HepG2 (cell line): ENCODE data around the gene PRR36. TPM values are rescaled to one million over a fixed set of nuclear protein-coding genes. Genes with fewer than 3 reads are reported as not detected.
A peak's percentile ranks its signal among the peaks of the same experiment; 100 is the strongest.

Experiments
- FOXM1 ChIP-seq: sonication (generic); formaldehyde crosslinking; IDR thresholded peaks from 2 replicates; pipeline ENCODE4 v1.5.0; 2020; ENCODE audit warnings: missing genetic modification reagents
- JARID2 ChIP-seq: sonication (generic); formaldehyde crosslinking; IDR thresholded peaks from 2 replicates; pipeline ENCODE4 v1.8.1; 2023; ENCODE audit warnings: missing genetic modification reagents, inconsistent platforms; ENCODE audit not compliant: insufficient replicate concordance
- JUN ChIP-seq: sonication (generic); formaldehyde crosslinking; IDR thresholded peaks from 2 replicates; pipeline ENCODE4 v1.4.0; 2020; ENCODE audit warnings: mild to moderate bottlenecking, missing genetic modification reagents
- KIAA2018 ChIP-seq: sonication (generic); formaldehyde crosslinking; IDR thresholded peaks from 2 replicates; pipeline ENCODE4 v1.5.0; 2020; ENCODE audit warnings: mild to moderate bottlenecking, missing genetic modification reagents, borderline replicate concordance
- MAFG ChIP-seq: sonication (generic); formaldehyde crosslinking; IDR thresholded peaks from 2 replicates; pipeline ENCODE4 v1.5.1; 2020; ENCODE audit warnings: mild to moderate bottlenecking, missing genetic modification reagents
- RERE ChIP-seq: IDR thresholded peaks from 2 replicates; pipeline ENCODE4 v1.6.1; 2016; ENCODE audit warnings: low read depth, missing genetic modification reagents, missing compliant biosample characterization
- TAF15 ChIP-seq: fragments of 200-400 bp; formaldehyde crosslinking; IDR thresholded peaks from one replicate; pipeline ENCODE4 v1.6.1; 2018; ENCODE audit warnings: mild to moderate bottlenecking, low read depth, low read length; ENCODE audit not compliant: poor library complexity, severe bottlenecking
- TOE1 ChIP-seq: sonication (generic); formaldehyde crosslinking; IDR thresholded peaks from 2 replicates; pipeline ENCODE4 v1.4.0; 2020; ENCODE audit warnings: mild to moderate bottlenecking, missing genetic modification reagents
- YEATS4 ChIP-seq: sonication (generic); formaldehyde crosslinking; IDR thresholded peaks from 2 replicates; pipeline ENCODE4 v1.4.0; 2020; ENCODE audit warnings: missing genetic modification reagents, borderline replicate concordance
- ZFYVE20 ChIP-seq: sonication (generic); formaldehyde crosslinking; IDR thresholded peaks from 2 replicates; pipeline ENCODE4 v1.8.0; 2023; ENCODE audit warnings: low read depth, mild to moderate bottlenecking, moderate library complexity, missing genetic modification reagents, borderline replicate concordance
- ZMAT3 ChIP-seq: sonication (generic); formaldehyde crosslinking; conservative IDR thresholded peaks from 2 replicates; pipeline ENCODE4 v1.7.0; 2021; ENCODE audit warnings: missing genetic modification reagents
- ZNF18 ChIP-seq: sonication (generic); formaldehyde crosslinking; IDR thresholded peaks from 2 replicates; pipeline ENCODE4 v1.8.0; 2022; ENCODE audit warnings: mild to moderate bottlenecking, missing genetic modification reagents; ENCODE audit not compliant: insufficient replicate concordance
- ZNF501 ChIP-seq: sonication (generic); formaldehyde crosslinking; IDR thresholded peaks from 2 replicates; pipeline ENCODE4 v1.5.1; 2020; ENCODE audit warnings: mild to moderate bottlenecking, moderate library complexity, missing genetic modification reagents
- polyA plus RNA-seq, 8 experiments: library from polyadenylated mRNA; depleted of rRNA in 3 of 8; stranded (reverse) in 7 of 8; unstranded in 1 of 8; fragments of >200 nt; fragmentation: Illumina TruSeq in 4 of 8; extraction: Trizol in 4 of 8; gene quantifications; 2 replicates each; pipeline versions ENCODE4 v1.2.1 to v1.2.3, GENCODE V29; 2011 to 2016; ENCODE audit warnings: low read depth in 4 of 8, missing spikeins in 1 of 8, mixed read lengths in 1 of 8; ENCODE audit not compliant: insufficient read depth in 1 of 8
- total RNA-seq, 5 experiments: library from RNA; depleted of rRNA; stranded (reverse); fragments of >200 nt; fragmentation: Illumina TruSeq; extraction: Trizol; gene quantifications; 2 replicates each; pipeline ENCODE4 v1.2.3, GENCODE V29; 2016; ENCODE audit warnings: low read depth in 1 of 5

The PRR36 gene
- total and polyA plus RNA-seq, 2 of the 13 experiments (the other 11 are each of a cell fraction or from before 2014, with no cell fraction given), result 0.07 to 0.17 TPM

GRCh38 chr19:7903244-7904073 is 29.3 kb upstream of the PRR36 start, which contains the start of gene MAP2K7 (continued):
- no peak for TF ChIP-seq RERE (CRISPR knock-in tag)
- TF ChIP-seq ZMAT3, result peak; percentile 92; the same call in 1 of the 2 replicates
- TF ChIP-seq TAF15, result peak; percentile 36
- peak; percentile 97 for TF ChIP-seq ZNF501
- 0 out of 2 replicates have a peak, but pooled peaks have one; percentile 31 for TF ChIP-seq TOE1 (CRISPR knock-in tag)
- peak; percentile 61 for TF ChIP-seq ZNF18 (CRISPR knock-in tag)
- TF ChIP-seq JUN (CRISPR knock-in tag), result no peak
- no peak for TF ChIP-seq MAFG (CRISPR knock-in tag)
- TF ChIP-seq ZFYVE20 (CRISPR knock-in tag), result no peak
- no peak for TF ChIP-seq FOXM1 (CRISPR knock-in tag)
- TF ChIP-seq KIAA2018, result no peak
- TF ChIP-seq YEATS4 (CRISPR knock-in tag), result peak; percentile 90
- peak; percentile 47 for TF ChIP-seq JARID2 (CRISPR knock-in tag)
